Osteoblast (primary cell): ENCODE data around the gene SUSD3. TPM values are rescaled to one million over a fixed set of nuclear protein-coding genes. Genes with fewer than 3 reads are reported as not detected.

ENCODE experiments used
- DNase-seq: peaks from one replicate; pipeline ENCODE4 v3.0.0; 2011; ENCODE audit warnings: low spot score, mixed read lengths; ENCODE audit not compliant: insufficient read length; ENCODE audit errors: missing footprints
- H2AFZ ChIP-seq: 2 replicates; pipeline ENCODE4 v1.6.0; 2011; ENCODE audit warnings: mild to moderate bottlenecking, low read length
- H3K27ac ChIP-seq: 2 replicates; pipeline ENCODE4 v1.5.1; 2011; ENCODE audit warnings: mild to moderate bottlenecking, low read depth, low read length, moderate library complexity
- H3K27me3 ChIP-seq: 2 replicates; pipeline ENCODE4 v1.6.0; 2012; ENCODE audit warnings: mild to moderate bottlenecking, control low read depth, inconsistent platforms, low read length, moderate library complexity; ENCODE audit not compliant: insufficient read depth
- H3K36me3 ChIP-seq: 2 replicates; pipeline ENCODE4 v1.5.1; 2011; ENCODE audit warnings: mild to moderate bottlenecking, low read length, control low read depth, moderate library complexity; ENCODE audit not compliant: insufficient read depth
- H3K4me1 ChIP-seq: 2 replicates; pipeline ENCODE4 v1.5.1; 2011; ENCODE audit warnings: mild to moderate bottlenecking, low read length, control low read depth, moderate library complexity; ENCODE audit not compliant: insufficient read depth
- H3K4me2 ChIP-seq: 2 replicates; pipeline ENCODE4 v1.6.0; 2011; ENCODE audit warnings: mild to moderate bottlenecking, low read length; ENCODE audit not compliant: insufficient read depth
- H3K4me3 ChIP-seq: fragments of 200-600 bp; sonication (generic); 3 replicates; pipeline ENCODE4 v1.5.1; 2012; ENCODE audit warnings: mild to moderate bottlenecking, low read length, inconsistent platforms; ENCODE audit not compliant: insufficient read depth
- H3K79me2 ChIP-seq: 2 replicates; pipeline ENCODE4 v1.6.0; 2012; ENCODE audit warnings: mild to moderate bottlenecking, low read length, control low read depth, inconsistent platforms; ENCODE audit not compliant: insufficient read depth
- H3K9me3 ChIP-seq: 2 replicates; pipeline ENCODE4 v1.5.1; 2011; ENCODE audit warnings: low read depth, low read length, control low read depth
- H4K20me1 ChIP-seq: 2 replicates; pipeline ENCODE4 v1.6.0; 2012; ENCODE audit warnings: mild to moderate bottlenecking, low read length, control low read depth; ENCODE audit not compliant: insufficient read depth
- total RNA-seq: library from RNA; depleted of rRNA; stranded (reverse); fragments of >200 nt; gene quantifications from 2 replicates; pipeline ENCODE4 v1.2.3, GENCODE V29; 2012
- TF ChIP-seq, protein P1 (sequence below): IDR thresholded peaks from 2 replicates; pipeline ENCODE4 v1.5.1; 2011; ENCODE audit warnings: mild to moderate bottlenecking, low read depth, low read length, moderate library complexity; ENCODE audit errors: extremely low read depth

SUSD3 gene
- 0.36 and 0.88 TPM in 2 replicates for total RNA-seq

DNA sequence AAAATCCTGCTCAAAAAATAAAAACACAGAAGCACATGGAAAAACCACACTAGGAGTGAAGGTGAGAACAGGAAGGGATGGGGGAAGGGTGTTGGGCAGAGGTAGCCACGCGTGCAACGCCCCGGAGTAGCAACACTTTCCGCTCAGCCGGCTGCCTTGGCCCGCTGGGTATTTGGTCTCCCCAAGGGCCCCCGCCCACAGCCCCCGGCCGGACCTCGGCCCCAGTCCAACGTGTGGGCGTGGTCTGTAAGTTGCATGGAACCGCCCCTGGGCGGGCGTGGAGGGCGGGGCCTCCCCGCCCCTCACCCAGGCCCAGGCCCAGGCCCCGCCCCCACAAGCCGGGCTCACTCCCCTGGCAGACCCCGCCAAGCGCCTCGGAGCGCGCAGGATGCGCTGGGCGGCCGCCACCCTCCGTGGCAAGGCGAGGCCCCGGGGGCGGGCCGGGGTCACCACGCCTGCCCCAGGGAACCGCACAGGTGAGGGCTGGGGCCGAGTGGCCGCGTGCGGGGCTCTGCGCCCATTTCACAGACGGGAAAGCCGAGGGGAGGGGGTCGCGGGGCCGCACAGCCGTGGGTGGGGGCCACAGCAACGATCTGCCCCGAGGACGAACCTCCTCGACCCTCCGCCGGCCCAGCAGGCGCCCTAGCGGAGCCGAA, at the start of gene SUSD3:
TSS of gene SUSD3 (plus strand) at position 347 of the 656 bp plus-strand sequence. CDS start at position 389, 42 bp downstream.
- H3K4me2 ChIP-seq = peak within 1 kb of the TSS; percentile 55
- no peaks in the 10 kb centered on the region for H3K36me3 ChIP-seq
- no peaks in the 10 kb centered on the region for H3K27me3 ChIP-seq
- TF ChIP-seq, protein P1, sequence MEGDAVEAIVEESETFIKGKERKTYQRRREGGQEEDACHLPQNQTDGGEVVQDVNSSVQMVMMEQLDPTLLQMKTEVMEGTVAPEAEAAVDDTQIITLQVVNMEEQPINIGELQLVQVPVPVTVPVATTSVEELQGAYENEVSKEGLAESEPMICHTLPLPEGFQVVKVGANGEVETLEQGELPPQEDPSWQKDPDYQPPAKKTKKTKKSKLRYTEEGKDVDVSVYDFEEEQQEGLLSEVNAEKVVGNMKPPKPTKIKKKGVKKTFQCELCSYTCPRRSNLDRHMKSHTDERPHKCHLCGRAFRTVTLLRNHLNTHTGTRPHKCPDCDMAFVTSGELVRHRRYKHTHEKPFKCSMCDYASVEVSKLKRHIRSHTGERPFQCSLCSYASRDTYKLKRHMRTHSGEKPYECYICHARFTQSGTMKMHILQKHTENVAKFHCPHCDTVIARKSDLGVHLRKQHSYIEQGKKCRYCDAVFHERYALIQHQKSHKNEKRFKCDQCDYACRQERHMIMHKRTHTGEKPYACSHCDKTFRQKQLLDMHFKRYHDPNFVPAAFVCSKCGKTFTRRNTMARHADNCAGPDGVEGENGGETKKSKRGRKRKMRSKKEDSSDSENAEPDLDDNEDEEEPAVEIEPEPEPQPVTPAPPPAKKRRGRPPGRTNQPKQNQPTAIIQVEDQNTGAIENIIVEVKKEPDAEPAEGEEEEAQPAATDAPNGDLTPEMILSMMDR = no peak
- no peak within 1 kb of the TSS for H3K27ac ChIP-seq
- no peak within 1 kb of the TSS for H2AFZ ChIP-seq
- H3K4me1 ChIP-seq = peaks cover 12% of the 10 kb centered on the region
- no peaks in the 10 kb centered on the region for H3K79me2 ChIP-seq
- H4K20me1 ChIP-seq = no peaks in the 10 kb centered on the region
- DNase-seq = peak; percentile 90
- no peaks in the 10 kb centered on the region for H3K9me3 ChIP-seq
- H3K4me3 ChIP-seq = peak within 1 kb of the TSS; percentile 64

DNA sequence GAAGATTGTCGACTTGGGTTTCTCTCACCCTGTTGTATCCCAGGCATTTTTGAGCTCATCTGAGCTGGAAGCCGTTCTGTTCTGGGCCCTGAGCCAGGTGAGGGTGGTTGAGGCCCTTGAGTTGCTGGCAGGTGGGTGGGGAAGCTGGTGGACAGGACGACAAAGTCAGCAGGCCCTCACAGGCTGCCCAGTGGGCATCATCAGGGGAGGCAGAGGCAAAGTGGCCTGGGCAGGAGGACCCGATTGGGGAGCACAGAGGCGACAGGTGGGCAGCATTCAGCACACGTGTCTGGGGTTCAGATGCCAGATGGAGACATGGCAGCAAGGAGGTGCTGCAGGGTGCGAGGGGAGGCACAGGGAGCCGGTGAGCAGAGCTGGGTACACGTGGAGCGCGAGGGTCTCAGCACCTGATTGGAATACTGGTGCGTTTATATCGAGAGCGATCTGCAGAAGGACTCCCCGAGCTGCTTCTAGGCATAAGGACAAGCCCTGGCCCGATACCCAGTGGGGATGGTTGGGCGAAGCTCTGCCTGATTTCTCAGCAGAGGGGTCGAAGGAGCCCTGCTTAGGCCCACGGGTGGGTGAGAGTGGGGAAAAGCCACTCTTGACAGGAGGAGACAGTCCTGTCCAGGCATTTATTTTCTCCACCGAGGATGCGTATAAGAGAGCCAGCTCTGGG, 49.0 kb upstream of the SUSD3 start:
- H4K20me1 ChIP-seq = no peaks in the 10 kb centered on the region
- TF ChIP-seq, protein P1 = no peak
- H3K36me3 ChIP-seq = no peaks in the 10 kb centered on the region
- H3K27ac ChIP-seq = no peak overlapping the region
- H3K4me3 ChIP-seq = no peak overlapping the region
- H3K79me2 ChIP-seq = no peaks in the 10 kb centered on the region
- H3K4me1 ChIP-seq = no peaks in the 10 kb centered on the region
- H3K9me3 ChIP-seq = no peaks in the 10 kb centered on the region
- DNase-seq = peak; percentile 27
- peaks cover 5% of the 10 kb centered on the region for H3K27me3 ChIP-seq
- H2AFZ ChIP-seq = no peak overlapping the region
- no peak overlapping the region for H3K4me2 ChIP-seq

DNA sequence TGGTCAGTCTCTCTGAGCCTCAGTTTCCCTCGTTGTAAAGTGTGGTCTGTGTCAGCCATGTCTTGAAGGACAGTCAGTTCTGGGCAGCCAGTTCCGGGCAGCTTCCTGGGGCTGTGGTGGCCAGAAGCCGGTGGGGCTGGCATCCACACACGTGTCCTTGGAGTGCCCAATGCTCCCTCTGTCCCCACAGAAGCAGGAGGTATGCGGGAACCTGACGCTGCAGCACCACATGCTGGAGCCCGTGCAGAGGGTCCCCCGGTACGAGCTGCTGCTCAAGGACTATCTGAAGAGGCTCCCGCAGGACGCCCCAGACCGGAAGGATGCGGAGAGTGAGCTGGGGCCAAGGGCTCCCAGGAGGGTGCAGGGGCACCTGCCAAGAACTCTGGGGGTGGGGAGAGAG, 48.4 kb upstream of the SUSD3 start:
- TF ChIP-seq, protein P1 = no peak
- no peaks in the 10 kb centered on the region for H3K36me3 ChIP-seq
- no peak overlapping the region for H3K4me3 ChIP-seq
- no peaks in the 10 kb centered on the region for H4K20me1 ChIP-seq
- DNase-seq = peak; percentile 39
- H3K4me2 ChIP-seq = no peak overlapping the region
- H3K27me3 ChIP-seq = peaks cover 5% of the 10 kb centered on the region
- H3K4me1 ChIP-seq = no peaks in the 10 kb centered on the region
- H2AFZ ChIP-seq = no peak overlapping the region
- H3K79me2 ChIP-seq = no peaks in the 10 kb centered on the region
- no peaks in the 10 kb centered on the region for H3K9me3 ChIP-seq
- H3K27ac ChIP-seq = no peak overlapping the region

DNA sequence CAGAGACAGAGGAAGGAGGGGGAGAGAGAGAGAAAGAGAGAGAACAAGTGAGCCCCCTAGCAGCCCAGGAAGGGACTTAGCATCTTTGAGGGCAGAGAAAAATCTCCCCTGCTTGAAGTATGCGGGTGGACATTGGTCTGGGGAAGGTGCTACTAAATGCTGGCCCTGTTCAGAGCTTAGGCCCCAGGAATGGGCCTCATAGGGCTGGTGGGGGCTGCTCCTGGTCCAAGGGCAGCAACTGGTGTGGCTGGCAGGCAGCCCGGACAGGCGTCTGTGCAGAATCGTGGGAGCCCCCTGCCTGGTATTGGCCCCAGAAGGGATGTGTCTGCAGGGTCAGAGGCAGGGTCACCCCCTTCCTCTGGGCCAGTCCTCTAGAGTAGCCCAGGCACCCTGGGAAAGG, 47.8 kb upstream of the SUSD3 start:
- H3K4me3 ChIP-seq = no peak overlapping the region
- H2AFZ ChIP-seq = no peak overlapping the region
- no peak overlapping the region for H3K27ac ChIP-seq
- no peaks in the 10 kb centered on the region for H3K36me3 ChIP-seq
- no peaks in the 10 kb centered on the region for H3K4me1 ChIP-seq
- peaks cover 1% of the 10 kb centered on the region for H3K27me3 ChIP-seq
- TF ChIP-seq, protein P1 = no peak
- DNase-seq = peak; percentile 29
- H4K20me1 ChIP-seq = no peaks in the 10 kb centered on the region
- H3K79me2 ChIP-seq = no peaks in the 10 kb centered on the region
- no peaks in the 10 kb centered on the region for H3K9me3 ChIP-seq
- H3K4me2 ChIP-seq = no peak overlapping the region
